PC-9 (cell line): Measurements from ENCODE around the gene GPR108. TPM values are rescaled to one million over a fixed set of nuclear protein-coding genes. Genes with fewer than 3 reads are reported as not detected.

Source experiments
- BruUV-seq: library from RNA; stranded (reverse); fragments of 400-500 nt; replicated peaks from 2 replicates; lab custom pipeline; 2021; lab: Mats Ljungman, UMichigan
- CTCF ChIA-PET: fragments of 300-600 bp; sonication (Branson Sonifier 250); formaldehyde crosslinking; loops from one replicate; lab custom pipeline; 2022; ENCODE audit warnings: antibody characterized with exemption; lab: Charles Lee
- POLR2A ChIA-PET: fragments of 300-600 bp; sonication (Branson Sonifier 250); formaldehyde crosslinking; loops from one replicate; lab custom pipeline; 2022; ENCODE audit warnings: antibody characterized with exemption; ENCODE audit not compliant: unreplicated experiment; lab: Charles Lee
- DNase-seq, 2 experiments: peaks; one replicate each; pipeline versions ENCODE4 v3.0.0 to v3.0.0-alpha.2; 2015 to 2022; ENCODE audit warnings: mixed read lengths in 1 of 2
- H2AFZ ChIP-seq: fragments of 200-600 bp; sonication (generic); 2 replicates; pipeline ENCODE4 v1.8.1; 2017; ENCODE audit warnings: antibody characterized with exemption
- H3F3A ChIP-seq: fragments of 200-600 bp; sonication (generic); 2 replicates; pipeline ENCODE4 v1.8.1; 2017; ENCODE audit warnings: antibody characterized with exemption, mild to moderate bottlenecking, low read depth; ENCODE audit not compliant: insufficient read depth
- H3K27ac ChIP-seq: fragments of 200-600 bp; sonication (generic); 2 replicates; pipeline ENCODE4 v1.6.1; 2016; ENCODE audit warnings: mixed run types
- H3K27me3 ChIP-seq: fragments of 200-600 bp; sonication (generic); 2 replicates; pipeline ENCODE4 v1.6.1; 2016; ENCODE audit warnings: low read depth, mixed run types; ENCODE audit not compliant: insufficient read depth
- H3K36me3 ChIP-seq: fragments of 200-600 bp; sonication (generic); 2 replicates; pipeline ENCODE4 v1.6.1; 2016; ENCODE audit warnings: low read depth, mixed run types
- H3K4me1 ChIP-seq: fragments of 200-600 bp; sonication (generic); replicated peaks from 2 replicates; pipeline ENCODE4 v1.6.1; 2016; ENCODE audit warnings: mixed run types; ENCODE audit not compliant: insufficient read depth
- H3K4me2 ChIP-seq: fragments of 200-600 bp; sonication (generic); 2 replicates; pipeline ENCODE4 v1.6.1; 2017; ENCODE audit warnings: mixed run types
- H3K4me3 ChIP-seq: fragments of 200-600 bp; sonication (generic); 2 replicates; pipeline ENCODE4 v1.6.1; 2016; ENCODE audit warnings: mixed run types
- H3K79me2 ChIP-seq: fragments of 200-600 bp; sonication (generic); 2 replicates; pipeline ENCODE4 v1.6.1; 2017; ENCODE audit warnings: low read depth, mixed run types
- H3K9me2 ChIP-seq: fragments of 200-600 bp; sonication (generic); 2 replicates; pipeline ENCODE4 v1.8.1; 2017; ENCODE audit warnings: mild to moderate bottlenecking; ENCODE audit not compliant: insufficient read depth
- H3K9me3 ChIP-seq: fragments of 200-600 bp; sonication (generic); 2 replicates; pipeline ENCODE4 v1.8.1; 2016; ENCODE audit warnings: low read depth; ENCODE audit not compliant: insufficient read depth
- H4K20me1 ChIP-seq: fragments of 200-600 bp; sonication (generic); 2 replicates; pipeline ENCODE4 v1.8.1; 2017; ENCODE audit not compliant: insufficient read depth
- CTCF ChIP-seq: fragments of 200-600 bp; sonication (generic); conservative IDR thresholded peaks from 2 replicates; pipeline ENCODE4 v1.6.1; 2017; ENCODE audit warnings: mixed run types, antibody characterized with exemption, mild to moderate bottlenecking, moderate library complexity
- EZH2 ChIP-seq: fragments of 200-600 bp; sonication (generic); IDR thresholded peaks from 2 replicates; pipeline ENCODE4 v1.8.0; 2017; ENCODE audit warnings: antibody characterized with exemption, low read depth
- intact Hi-C: fragments of 100-400 bp; cut with micrococcal nuclease; formaldehyde crosslinking; loops from one replicate; pipeline ENCODE4 v1.10.0; 2022; ENCODE audit not compliant: unreplicated experiment
- total RNA-seq: library from RNA; stranded (reverse); gene quantifications from 2 replicates; pipeline ENCODE4 v1.2.3, GENCODE V29; 2021

The GPR108 gene
- total RNA-seq, 1 experiment from 2014 or later: 66.8 TPM

DNA sequence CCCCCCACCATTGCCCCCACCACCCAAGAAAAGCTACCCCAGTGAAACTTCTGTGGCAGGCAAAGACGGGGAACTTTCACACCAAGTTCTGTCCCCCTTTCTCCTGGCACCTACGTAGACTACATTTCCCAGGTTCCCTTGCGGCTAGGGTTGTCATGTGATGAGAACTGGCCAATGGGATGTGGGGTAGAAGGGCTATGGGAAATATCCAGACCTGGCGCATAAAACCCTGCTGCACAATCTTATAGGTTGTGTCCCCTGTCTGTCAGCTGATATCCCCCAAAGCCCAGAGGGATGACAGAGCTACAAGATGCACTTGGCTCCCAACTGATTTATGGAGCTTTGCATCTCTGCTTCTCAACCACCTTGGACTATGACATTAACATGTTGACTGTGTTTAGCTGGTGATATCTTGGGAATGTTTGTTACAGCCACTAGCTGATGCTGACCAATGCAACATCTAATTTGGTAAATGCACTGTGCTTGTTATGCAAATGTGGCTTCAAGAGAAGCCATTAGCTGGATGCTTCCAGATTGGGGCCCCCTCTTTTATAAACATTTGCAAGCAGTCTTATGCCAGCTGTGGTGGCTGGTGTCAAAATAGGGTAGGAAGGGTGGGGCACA, 23.8 kb upstream of the GPR108 start:
- H3K27ac ChIP-seq: no peak overlapping the region
- no peaks in the 10 kb centered on the region for H3K9me3 ChIP-seq
- BruUV-seq: no TSS peak
- CTCF ChIA-PET: interaction anchor here (0.6 kb wide), 1 partner anchor 22 kb away, joined by 3 read pairs; no protein-coding TSS in a partner anchor
- no peak overlapping the region for H3K4me2 ChIP-seq
- no peaks in the 10 kb centered on the region for H4K20me1 ChIP-seq
- H3K27me3 ChIP-seq: no peaks in the 10 kb centered on the region
- H3K36me3 ChIP-seq: peaks cover 30% of the 10 kb centered on the region
- intact Hi-C loops: no loop called here
- peaks cover 41% of the 10 kb centered on the region for H3F3A ChIP-seq
- no peak overlapping the region for H3K4me3 ChIP-seq
- H2AFZ ChIP-seq: no peak overlapping the region
- POLR2A ChIA-PET: no interaction called here
- no peak for TF ChIP-seq EZH2
- TF ChIP-seq CTCF: no peak
- H3K9me2 ChIP-seq: no peaks in the 10 kb centered on the region
- no peak for DNase-seq
- H3K79me2 ChIP-seq: peaks cover 43% of the 10 kb centered on the region
- peaks cover 31% of the 10 kb centered on the region for H3K4me1 ChIP-seq

GRCh38 chr19:6760606-6761005, 23.2 kb upstream of the GPR108 start:
- ChIA-PET POLR2A (no interaction called here), CTCF (no interaction called here)
- Histone ChIP-seq H3K27me3 (no peaks in the 10 kb centered on the region), H2AFZ (no peak overlapping the region), H3K4me1 (peaks cover 31% of the 10 kb centered on the region), H3K27ac (no peak overlapping the region), H3K9me2 (no peaks in the 10 kb centered on the region), H3F3A (peaks cover 39% of the 10 kb centered on the region), H3K4me3 (no peak overlapping the region), H3K36me3 (peaks cover 30% of the 10 kb centered on the region), H3K9me3 (no peaks in the 10 kb centered on the region), H3K79me2 (peaks cover 43% of the 10 kb centered on the region), H4K20me1 (no peaks in the 10 kb centered on the region), H3K4me2 (no peak overlapping the region)
- TF ChIP-seq EZH2 (no peak), CTCF (no peak)
- intact Hi-C loops: no loop called here
- no peak for DNase-seq
- BruUV-seq: no TSS peak

GRCh38 chr19:6754653-6755463, 17.5 kb upstream of the GPR108 start:
- ChIA-PET CTCF (no interaction called here), POLR2A (no interaction called here)
- Histone ChIP-seq H3K9me3 (no peaks in the 10 kb centered on the region), H3K4me1 (no peaks in the 10 kb centered on the region), H3K4me2 (no peak overlapping the region), H3K9me2 (no peaks in the 10 kb centered on the region), H3F3A (peaks cover 54% of the 10 kb centered on the region), H4K20me1 (peaks cover 4% of the 10 kb centered on the region; the same call in 1 of the 2 replicates), H2AFZ (no peak overlapping the region), H3K27ac (no peak overlapping the region), H3K4me3 (no peak overlapping the region), H3K36me3 (peaks cover 5% of the 10 kb centered on the region; the same call in 1 of the 2 replicates), H3K79me2 (no peaks in the 10 kb centered on the region), H3K27me3 (no peaks in the 10 kb centered on the region)
- TF ChIP-seq CTCF: no peak
- TF ChIP-seq EZH2: no peak
- no TSS peak for BruUV-seq
- intact Hi-C loops: no loop called here
- no peak for DNase-seq
